Mucosa of descending colon (tissue), 3 donors: ENCODE results near the gene MXD3. TPM values are rescaled to one million over a fixed set of nuclear protein-coding genes. Genes with fewer than 3 reads are reported as not detected.

Source experiments
- ATAC-seq: fragments of 200-7000 bp; cut with Tn5 transposase; one replicate; pipeline ENCODE4 v1.9.1; 2020; ENCODE audit warnings: mild to moderate bottlenecking, moderate library complexity
- DNase-seq, 3 donors: peaks; one replicate each; pipeline ENCODE4 v3.0.0-alpha.2; 2020
- H3K36me3 ChIP-seq: fragments of 200-600 bp; one replicate; pipeline ENCODE4 v1.8.0; 2021; ENCODE audit warnings: low read depth, mild to moderate bottlenecking
- H3K4me1 ChIP-seq: fragments of 200-600 bp; one replicate; pipeline ENCODE4 v1.8.0; 2021; ENCODE audit warnings: low read depth, mild to moderate bottlenecking
- H3K4me3 ChIP-seq: fragments of 200-600 bp; one replicate; pipeline ENCODE4 v1.8.0; 2021; ENCODE audit warnings: mild to moderate bottlenecking
- H3K9me3 ChIP-seq: fragments of 200-600 bp; one replicate; pipeline ENCODE4 v1.8.0; 2021; ENCODE audit warnings: mild to moderate bottlenecking
- intact Hi-C, 2 donors: fragments of 100-400 bp; cut with DNase I in 1 of 2; cut with micrococcal nuclease in 1 of 2; formaldehyde crosslinking; loops; one replicate each; pipeline versions ENCODE4 v1.11.0 to v1.11.1; 2022; cut with DNase I, micrococcal nuclease
- total RNA-seq, 3 donors: library from RNA; stranded (reverse); fragmentation: NEBNext Ultra II Directional in 2 of 3; extraction: Animal tissue kit (Norgen Biotek cat#: 25700) in 2 of 3; gene quantifications; one replicate each; pipeline versions ENCODE4 v1.2.1 to v1.2.4, GENCODE V29; 2021 to 2023
- TF ChIP-seq, protein P1 (sequence below): fragments of 200-600 bp; IDR thresholded peaks from one replicate; pipeline ENCODE4 v1.8.0; 2022; ENCODE audit warnings: antibody characterized with exemption, mild to moderate bottlenecking
- donor health status: DM: no; HTN: no; CAD: no; lungs with moderate emphysema.
- donor health status: DM: no; HTN: no; CAD: no.
- donor health status: DM: no; HTN: yes; CAD: no.

Gene MXD3
- total RNA-seq, 3 donors from 2014 or later: 10.3 to 19.4 (median 10.9) TPM

DNA sequence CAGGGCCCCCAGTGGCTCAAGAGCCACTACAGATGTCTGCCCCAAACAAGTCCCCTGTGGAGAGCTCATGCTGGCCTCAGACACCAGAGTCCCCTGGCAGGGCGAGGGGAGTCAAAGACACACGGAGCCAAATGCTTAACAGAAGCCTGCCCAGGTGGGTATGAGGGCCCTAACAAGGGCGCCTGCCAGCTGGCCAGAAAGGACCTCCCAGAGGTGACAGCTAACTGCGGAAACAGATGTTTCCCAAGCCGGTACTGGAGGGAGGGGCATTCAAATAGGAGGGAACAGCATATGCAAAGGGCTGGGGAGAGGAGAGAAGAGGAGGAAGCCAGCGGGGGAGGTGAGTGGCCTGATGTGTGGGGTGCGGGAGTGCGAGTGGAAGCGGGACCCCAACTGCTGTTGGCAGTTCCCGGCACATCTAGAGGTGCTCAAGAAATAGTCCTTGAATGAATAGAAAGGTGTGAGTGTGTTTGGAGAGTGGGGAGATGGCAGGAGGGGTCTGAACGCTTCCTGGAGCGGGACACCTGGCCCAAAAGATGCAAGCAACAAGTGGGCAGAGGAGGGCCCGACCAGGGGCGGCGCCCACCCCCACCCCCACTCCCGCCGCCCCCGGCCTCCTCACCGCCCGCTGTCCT is 824 bp downstream of the MXD3 start:
- TF ChIP-seq, protein P1, sequence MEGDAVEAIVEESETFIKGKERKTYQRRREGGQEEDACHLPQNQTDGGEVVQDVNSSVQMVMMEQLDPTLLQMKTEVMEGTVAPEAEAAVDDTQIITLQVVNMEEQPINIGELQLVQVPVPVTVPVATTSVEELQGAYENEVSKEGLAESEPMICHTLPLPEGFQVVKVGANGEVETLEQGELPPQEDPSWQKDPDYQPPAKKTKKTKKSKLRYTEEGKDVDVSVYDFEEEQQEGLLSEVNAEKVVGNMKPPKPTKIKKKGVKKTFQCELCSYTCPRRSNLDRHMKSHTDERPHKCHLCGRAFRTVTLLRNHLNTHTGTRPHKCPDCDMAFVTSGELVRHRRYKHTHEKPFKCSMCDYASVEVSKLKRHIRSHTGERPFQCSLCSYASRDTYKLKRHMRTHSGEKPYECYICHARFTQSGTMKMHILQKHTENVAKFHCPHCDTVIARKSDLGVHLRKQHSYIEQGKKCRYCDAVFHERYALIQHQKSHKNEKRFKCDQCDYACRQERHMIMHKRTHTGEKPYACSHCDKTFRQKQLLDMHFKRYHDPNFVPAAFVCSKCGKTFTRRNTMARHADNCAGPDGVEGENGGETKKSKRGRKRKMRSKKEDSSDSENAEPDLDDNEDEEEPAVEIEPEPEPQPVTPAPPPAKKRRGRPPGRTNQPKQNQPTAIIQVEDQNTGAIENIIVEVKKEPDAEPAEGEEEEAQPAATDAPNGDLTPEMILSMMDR: no peak
- H3K9me3 ChIP-seq: no peaks in the 10 kb centered on the region
- intact Hi-C loops: loop anchor here in 1 of 2 donors (10.0 kb wide), 1 partner anchor 54 kb away; no protein-coding TSS in a partner anchor
- peak; percentile 23 for ATAC-seq
- H3K4me1 ChIP-seq: peaks cover 28% of the 10 kb centered on the region
- no peak overlapping the region for H3K4me3 ChIP-seq
- peaks cover 3% of the 10 kb centered on the region for H3K36me3 ChIP-seq
- DNase-seq: peak; percentile 48 to 71 (median 50)

DNA sequence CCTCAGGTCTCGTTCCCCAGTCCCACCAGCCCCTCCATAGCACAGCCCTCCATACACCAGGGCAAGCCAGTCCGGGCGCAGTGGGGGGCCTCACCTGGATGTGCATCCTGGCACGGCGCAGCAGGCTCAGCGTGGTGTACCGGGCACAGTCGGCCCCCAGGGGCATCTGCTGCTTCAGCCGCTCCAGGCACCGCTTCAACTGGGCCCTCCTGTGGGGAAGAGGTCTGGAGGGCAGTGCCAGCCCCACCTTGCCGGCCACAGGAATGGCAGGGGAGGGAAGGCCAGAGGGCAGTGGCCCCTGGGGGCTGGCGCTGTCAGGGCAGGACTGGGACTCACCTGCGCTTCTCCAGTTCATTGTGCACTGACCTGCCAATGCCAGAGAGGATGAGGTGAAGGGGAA is 1.4 kb downstream of the MXD3 start:
- Histone ChIP-seq H3K36me3 (peaks cover 3% of the 10 kb centered on the region), H3K4me3 (no peak overlapping the region), H3K9me3 (no peaks in the 10 kb centered on the region), H3K4me1 (peaks cover 32% of the 10 kb centered on the region)
- TF ChIP-seq, protein P1: no peak
- ATAC-seq (no peak), DNase-seq (peak in 2 of 3 donors; percentile 46 to 67)
- intact Hi-C loops: loop anchor here in 1 of 2 donors (10.0 kb wide), 1 partner anchor 54 kb away; no protein-coding TSS in a partner anchor

DNA sequence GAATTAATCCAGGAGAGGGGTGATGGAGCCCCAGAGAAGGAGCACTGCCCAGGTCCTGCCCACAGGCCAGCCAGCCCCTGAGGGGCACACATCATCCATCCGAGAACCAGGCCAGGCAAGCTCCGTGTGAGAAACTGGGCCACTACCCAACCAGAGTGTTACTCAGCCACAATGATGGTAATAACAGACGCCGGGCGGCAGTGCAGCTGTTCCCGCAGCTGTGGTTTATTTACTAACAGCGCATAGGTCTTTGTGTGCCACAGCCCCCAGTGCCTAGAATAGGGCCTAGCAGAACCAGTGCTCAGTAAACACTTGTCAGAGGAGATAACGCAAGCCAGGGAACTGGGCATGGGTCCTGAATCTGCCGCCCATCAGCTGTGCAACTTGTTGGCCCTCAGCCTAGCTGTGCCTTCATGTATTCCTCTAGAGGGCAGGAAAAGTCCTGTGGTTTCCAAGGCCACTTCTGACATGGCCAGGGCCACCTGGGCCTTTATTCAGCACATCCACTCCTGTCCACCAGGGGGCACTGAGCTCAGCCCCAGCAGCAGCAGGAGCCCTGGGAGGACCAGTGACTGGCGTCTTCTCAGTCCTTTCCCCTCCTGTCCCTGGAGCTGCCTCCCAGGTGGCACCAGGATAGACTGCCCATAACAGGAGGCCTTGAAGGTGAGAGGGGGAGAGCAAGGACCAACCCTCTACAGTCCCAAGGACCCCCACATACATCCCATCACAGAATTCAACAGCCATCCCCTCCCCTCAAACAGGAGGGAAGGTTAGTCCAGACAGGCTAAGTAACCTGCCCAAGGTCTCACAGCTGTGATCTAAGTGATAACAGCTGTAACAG is 2.1 kb downstream of the MXD3 start:
- H3K9me3 ChIP-seq: no peaks in the 10 kb centered on the region
- no peak overlapping the region for H3K4me3 ChIP-seq
- H3K4me1 ChIP-seq: peaks cover 40% of the 10 kb centered on the region
- TF ChIP-seq, protein P1: peak; percentile 87
- ATAC-seq (peak; percentile 53), DNase-seq (peak; percentile 80 to 83 (median 81))
- intact Hi-C loops: loop anchor here in 1 of 2 donors (10.0 kb wide), 1 partner anchor 55 kb away; no protein-coding TSS in a partner anchor
- H3K36me3 ChIP-seq: peaks cover 3% of the 10 kb centered on the region

DNA sequence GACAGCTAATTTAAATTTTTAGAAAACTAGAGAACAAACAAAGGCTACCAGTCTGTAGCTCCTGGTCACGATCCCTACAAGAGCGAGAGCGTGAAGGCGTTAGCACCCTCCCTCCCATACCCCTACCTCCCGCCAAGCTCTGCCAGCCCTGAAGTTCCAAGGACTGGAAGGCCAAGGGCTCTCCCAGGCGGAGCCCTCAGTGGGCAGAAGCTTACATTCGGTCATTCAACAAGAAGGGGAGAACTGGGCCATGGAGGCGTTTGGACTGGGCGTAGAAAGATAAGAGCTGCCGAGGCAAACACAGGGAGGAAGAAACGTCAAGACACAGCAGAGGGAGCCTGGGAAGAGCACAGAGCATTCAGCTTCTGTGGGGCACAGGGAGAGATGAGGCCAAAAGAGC is 3.0 kb downstream of the MXD3 start:
- peaks cover 3% of the 10 kb centered on the region for H3K36me3 ChIP-seq
- H3K4me1 ChIP-seq: peaks cover 40% of the 10 kb centered on the region
- intact Hi-C loops: no loop called here
- no peak overlapping the region for H3K4me3 ChIP-seq
- H3K9me3 ChIP-seq: no peaks in the 10 kb centered on the region
- peak in 1 of 3 donors; percentile 20 for DNase-seq
- ATAC-seq: no peak
- TF ChIP-seq, protein P1: no peak

DNA sequence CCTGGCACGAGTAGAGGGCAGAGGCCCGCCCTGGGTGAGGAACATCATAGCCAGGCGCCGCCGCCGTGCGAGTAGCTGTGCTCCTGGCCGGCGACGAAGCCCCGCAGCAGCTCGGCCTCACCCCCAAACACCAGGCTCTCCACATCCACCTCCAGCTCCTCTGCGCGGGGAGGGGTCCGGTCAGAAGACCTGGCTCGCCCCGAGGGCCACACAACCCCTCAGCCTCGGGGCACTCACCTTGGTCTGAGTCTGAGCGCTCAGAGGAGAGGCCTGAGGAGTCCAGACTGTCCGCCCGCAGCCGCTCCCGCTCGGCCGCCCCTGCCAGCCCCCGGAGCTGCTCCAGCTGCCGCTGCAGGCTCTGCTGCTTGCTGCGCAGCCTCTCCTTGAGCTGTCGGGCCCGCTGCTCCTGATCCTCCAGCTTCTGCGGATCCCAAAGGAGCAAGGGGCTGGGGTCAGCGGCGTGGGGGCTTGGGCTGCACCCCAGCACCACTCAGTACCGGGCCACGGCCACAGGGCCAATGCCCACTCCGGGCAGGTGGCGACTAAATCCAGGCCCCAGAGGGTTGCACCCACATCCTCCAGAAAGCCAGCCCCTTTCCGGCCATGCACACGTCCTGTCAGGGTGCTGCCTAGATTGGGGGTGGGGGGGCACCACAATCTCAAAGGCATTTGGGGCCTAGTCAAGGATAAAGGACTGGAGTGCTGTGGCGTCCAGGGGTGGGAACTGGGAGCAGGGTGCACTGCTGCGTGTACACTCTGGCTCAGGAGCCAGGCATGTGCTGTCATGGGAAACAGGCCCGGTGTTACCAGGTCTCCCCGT is 3.9 kb downstream of the MXD3 start:
- TF ChIP-seq, protein P1: no peak
- intact Hi-C loops: no loop called here
- H3K9me3 ChIP-seq: no peaks in the 10 kb centered on the region
- DNase-seq (peak in 1 of 3 donors; percentile 58), ATAC-seq (no peak)
- H3K36me3 ChIP-seq: peaks cover 3% of the 10 kb centered on the region
- H3K4me3 ChIP-seq: no peak overlapping the region
- H3K4me1 ChIP-seq: peaks cover 38% of the 10 kb centered on the region
